Kidney (tissue), 14 donors: ENCODE data around the gene CGNL1. TPM values are rescaled to one million over a fixed set of nuclear protein-coding genes. Genes with fewer than 3 reads are reported as not detected.

Source experiments
- DNase-seq, 5 donors: peaks; one replicate each; pipeline ENCODE4 v3.0.0-alpha.2; 2013 to 2020
- FAIRE-seq: peaks from 2 replicates; lab custom pipeline; 2012; peaks lifted over from hg19 to GRCh38; lab: Jason Lieb, UNC
- H3K27ac ChIP-seq, 2 donors: one replicate each; pipeline ENCODE4 v1.7.0; 2013; ENCODE audit warnings: low read depth in 2 of 2, low read length in 2 of 2, inconsistent platforms in 1 of 2
- H3K27me3 ChIP-seq: one replicate; pipeline ENCODE4 v1.7.1; 2013; ENCODE audit warnings: low read length, inconsistent platforms; ENCODE audit not compliant: control insufficient read depth, insufficient read depth
- H3K36me3 ChIP-seq, 3 donors: one replicate each; pipeline versions ENCODE4 v1.7.0 to v1.7.1; 2013; ENCODE audit warnings: low read length in 3 of 3, control low read depth in 1 of 3, inconsistent platforms in 1 of 3; ENCODE audit not compliant: insufficient read depth in 3 of 3, control insufficient read depth in 2 of 3
- H3K4me1 ChIP-seq, 3 donors: one replicate each; pipeline versions ENCODE4 v1.7.0 to v1.7.1; 2013; ENCODE audit warnings: low read length in 3 of 3, inconsistent platforms in 1 of 3, low read depth in 1 of 3; ENCODE audit not compliant: control insufficient read depth in 2 of 3, insufficient read depth in 2 of 3
- H3K4me3 ChIP-seq, 3 donors: one replicate each; pipeline versions ENCODE4 v1.7.0 to v1.8.1; 2013; ENCODE audit warnings: low read length in 3 of 3, control low read depth in 1 of 3, inconsistent platforms in 1 of 3
- H3K9ac ChIP-seq, 3 donors: one replicate each; pipeline versions ENCODE4 v1.7.0 to v1.7.1; 2013; ENCODE audit warnings: low read length in 3 of 3, control low read depth in 1 of 3, inconsistent platforms in 1 of 3
- H3K9me3 ChIP-seq, 3 donors: one replicate each; pipeline versions ENCODE4 v1.7.0 to v1.7.1; 2013; ENCODE audit warnings: low read length in 3 of 3, control low read depth in 1 of 3, inconsistent platforms in 1 of 3; ENCODE audit not compliant: control insufficient read depth in 2 of 3, insufficient read depth in 1 of 3
- CTCF ChIP-seq: IDR thresholded peaks from 3 replicates; pipeline ENCODE4 v1.5.1; 2012; ENCODE audit warnings: mild to moderate bottlenecking, moderate library complexity, borderline replicate concordance; ENCODE audit not compliant: insufficient read depth; ENCODE audit errors: extremely low read depth
- intact Hi-C: fragments of 100-400 bp; cut with DNase I; formaldehyde crosslinking; loops from one replicate; pipeline ENCODE4 v1.11.1; 2022
- polyA plus RNA-seq: library from polyadenylated mRNA; stranded (reverse); fragments of 350-450 nt; fragmentation: Illumina TruSeq; extraction: RNeasy Lipid Tissue Mini Kit (QIAGEN cat#74804); gene quantifications from one replicate; pipeline ENCODE4 v1.2.3, GENCODE V29; 2014; ENCODE audit warnings: low read depth, low replicate concordance; ENCODE audit not compliant: insufficient read depth
- total RNA-seq: library from RNA; stranded (reverse); fragmentation: NEBNext Ultra II Directional; extraction: Animal tissue kit (Norgen Biotek cat#: 25700); gene quantifications from one replicate; pipeline ENCODE4 v1.2.1, GENCODE V29; 2021
- donor health status: control.
- donor health status: control.
- donor health status: control.
- donor health status: control.
- donor health status: control.
- donor health status: DM: yes; HTN: yes; CAD: no.
- donor health status: Normal renal cell carcinoma (clear cell type).

CGNL1 gene
- total and polyA plus RNA-seq, 2 donors from 2014 or later, result 62.0 to 81.5 TPM

GRCh38 chr15:57545995-57546394 is 169.7 kb downstream of the CGNL1 start:
- intact Hi-C loops, result no loop called here
- no peak for FAIRE-seq
- H3K36me3 ChIP-seq, result peaks cover 2 to 71% (median 42%) of the 10 kb centered on the region in 3 donors

GRCh38 chr15:57547243-57547755 is 171.0 kb downstream of the CGNL1 start:
- DNase-seq, result no peak
- H3K36me3 ChIP-seq, result peaks cover 2 to 75% (median 42%) of the 10 kb centered on the region in 3 donors
- TF ChIP-seq CTCF, result no peak

More at GRCh38 chr15:57545995-57546394, 169.7 kb downstream of the CGNL1 start:
- Histone ChIP-seq H3K27ac (peak overlapping the region in 1 of 2 donors; percentile 6), H3K4me3 (no peak overlapping the region), H3K9me3 (no peaks in the 10 kb centered on the region), H3K9ac (no peak overlapping the region), H3K4me1 (peaks cover 0 to 29% (median 16%) of the 10 kb centered on the region in 3 donors), H3K27me3 (no peaks in the 10 kb centered on the region)
- no peak for TF ChIP-seq CTCF
- DNase-seq, result no peak

GRCh38 chr15:57548351-57548750 is 172.0 kb downstream of the CGNL1 start:
- DNase-seq, result no peak
- peak overlapping the region; percentile 90 to 95 for H3K27ac ChIP-seq

More at GRCh38 chr15:57547243-57547755, 171.0 kb downstream of the CGNL1 start:
- Histone ChIP-seq H3K4me1 (peaks cover 0 to 30% (median 29%) of the 10 kb centered on the region in 3 donors), H3K27ac (no peak overlapping the region), H3K4me3 (no peak overlapping the region), H3K9me3 (no peaks in the 10 kb centered on the region), H3K27me3 (no peaks in the 10 kb centered on the region), H3K9ac (no peak overlapping the region)
- FAIRE-seq, result no peak
- intact Hi-C loops, result no loop called here

More at GRCh38 chr15:57548351-57548750, 172.0 kb downstream of the CGNL1 start:
- Histone ChIP-seq H3K9me3 (no peaks in the 10 kb centered on the region), H3K9ac (peak overlapping the region in 1 of 3 donors; percentile 52), H3K4me1 (peaks cover 0 to 40% (median 40%) of the 10 kb centered on the region in 3 donors), H3K4me3 (no peak overlapping the region), H3K27me3 (no peaks in the 10 kb centered on the region), H3K36me3 (peaks cover 2 to 70% (median 43%) of the 10 kb centered on the region in 3 donors)
- no peak for TF ChIP-seq CTCF
- FAIRE-seq, result no peak
- intact Hi-C loops, result no loop called here
